ENCODE data around the gene PARP11. TPM values are rescaled to one million over a fixed set of nuclear protein-coding genes. Genes with fewer than 3 reads are reported as not detected.

PARP11 gene, protein sequence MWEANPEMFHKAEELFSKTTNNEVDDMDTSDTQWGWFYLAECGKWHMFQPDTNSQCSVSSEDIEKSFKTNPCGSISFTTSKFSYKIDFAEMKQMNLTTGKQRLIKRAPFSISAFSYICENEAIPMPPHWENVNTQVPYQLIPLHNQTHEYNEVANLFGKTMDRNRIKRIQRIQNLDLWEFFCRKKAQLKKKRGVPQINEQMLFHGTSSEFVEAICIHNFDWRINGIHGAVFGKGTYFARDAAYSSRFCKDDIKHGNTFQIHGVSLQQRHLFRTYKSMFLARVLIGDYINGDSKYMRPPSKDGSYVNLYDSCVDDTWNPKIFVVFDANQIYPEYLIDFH
- 1 to 10 TPM; 5.6 to 6.0 TPM for total RNA-seq
- long read RNA-seq, partial matches to known transcripts: 0 of 1 reads
- long read RNA-seq, other reads (novel, unspliced or antisense): 1 of 1 reads

DNA sequence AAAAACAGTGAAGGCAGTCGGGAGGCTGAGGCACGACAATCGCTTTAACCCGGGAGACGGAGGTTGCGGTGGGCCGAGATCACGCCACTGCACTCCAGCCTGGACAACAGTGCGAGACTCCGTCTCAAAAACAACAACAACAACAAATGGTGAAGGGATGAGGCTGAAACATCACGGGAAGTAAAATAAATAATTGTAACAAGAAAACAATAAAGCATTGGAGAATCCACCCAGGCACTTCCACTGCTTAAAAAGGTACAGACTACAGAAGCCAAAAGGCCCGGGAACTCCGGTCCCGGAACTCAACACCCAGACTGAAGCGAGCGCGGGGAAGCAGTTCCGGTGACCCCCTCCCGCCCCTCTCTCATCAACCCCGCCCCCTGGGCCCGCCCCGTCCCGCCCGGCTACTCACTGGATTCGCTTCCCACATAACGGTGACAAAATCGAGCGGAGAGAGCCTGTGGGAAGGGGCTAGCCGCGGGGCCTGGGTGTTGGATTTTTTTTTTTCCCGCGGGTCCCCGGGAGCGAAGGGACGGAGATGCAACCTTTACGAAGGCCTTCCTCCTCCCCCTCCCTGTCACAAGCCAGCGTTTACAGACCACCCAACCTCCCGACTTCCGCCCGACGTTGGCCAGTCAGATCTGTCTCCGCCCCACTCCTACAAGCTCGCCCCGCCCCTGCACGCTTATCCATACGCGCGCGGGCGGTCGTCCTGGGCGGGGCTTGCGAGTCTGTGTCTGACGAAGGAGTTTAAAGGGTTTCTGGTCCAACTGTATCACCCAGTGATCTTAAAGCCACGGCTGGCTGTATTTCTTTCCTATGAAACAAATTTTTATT, at the start of gene PARP11:
TSS of gene PARP11 (minus strand) at position 600 of the 837 bp plus-strand sequence. CDS start at position 430, 170 bp downstream.
- DNase-seq: peak; percentile 99
- intact Hi-C loops (cut with DNase I): no loop called here
- ATAC-seq: peak; percentile 100

DNA sequence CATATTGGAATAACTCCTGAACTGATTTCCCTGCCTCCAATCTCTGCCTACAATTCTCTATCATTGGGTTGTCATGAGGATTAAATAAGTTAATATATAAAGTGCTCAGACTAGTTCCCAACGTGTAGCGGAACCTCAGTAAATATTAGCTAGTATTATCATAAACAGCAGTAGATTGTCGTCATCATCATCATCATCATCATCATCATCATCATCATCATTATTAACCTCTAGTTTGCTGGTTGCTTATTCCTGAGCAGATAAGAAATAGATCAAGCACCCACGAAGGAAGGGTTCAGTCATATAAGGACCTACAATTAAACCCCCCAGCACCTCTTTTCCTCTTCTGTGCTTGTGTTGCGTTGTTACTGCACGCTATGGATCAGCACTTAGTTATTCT, 48.8 kb upstream of the PARP11 start:
- no peak for DNase-seq
- intact Hi-C loops (cut with DNase I): no loop called here
- ATAC-seq: no peak

DNA sequence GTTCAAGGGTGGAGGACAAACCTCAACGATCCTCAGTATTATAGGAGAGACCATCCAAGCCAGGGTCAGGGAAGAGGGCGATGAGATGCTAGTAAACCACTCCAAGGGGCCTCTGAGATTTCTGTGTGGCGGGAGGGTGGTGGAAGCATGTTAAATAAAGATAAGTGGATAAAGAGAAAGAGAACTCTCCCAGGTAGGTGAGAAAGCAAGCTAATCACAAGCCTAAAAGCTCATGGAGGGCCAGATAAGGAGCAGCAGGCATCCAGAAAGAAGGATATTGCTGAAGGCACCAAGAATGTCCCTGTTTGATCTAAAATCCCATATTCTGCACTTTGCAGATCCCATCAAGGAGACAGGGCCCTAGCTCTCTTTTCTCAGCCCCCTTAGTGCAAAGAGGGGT, 48.3 kb upstream of the PARP11 start:
- no peak for DNase-seq
- intact Hi-C loops (cut with DNase I): no loop called here
- ATAC-seq: no peak

GRCh38 chr12:3921151-3921471, 47.9 kb upstream of the PARP11 start:
- DNase-seq (no peak), ATAC-seq (no peak)
- intact Hi-C loops (cut with DNase I): no loop called here

DNA sequence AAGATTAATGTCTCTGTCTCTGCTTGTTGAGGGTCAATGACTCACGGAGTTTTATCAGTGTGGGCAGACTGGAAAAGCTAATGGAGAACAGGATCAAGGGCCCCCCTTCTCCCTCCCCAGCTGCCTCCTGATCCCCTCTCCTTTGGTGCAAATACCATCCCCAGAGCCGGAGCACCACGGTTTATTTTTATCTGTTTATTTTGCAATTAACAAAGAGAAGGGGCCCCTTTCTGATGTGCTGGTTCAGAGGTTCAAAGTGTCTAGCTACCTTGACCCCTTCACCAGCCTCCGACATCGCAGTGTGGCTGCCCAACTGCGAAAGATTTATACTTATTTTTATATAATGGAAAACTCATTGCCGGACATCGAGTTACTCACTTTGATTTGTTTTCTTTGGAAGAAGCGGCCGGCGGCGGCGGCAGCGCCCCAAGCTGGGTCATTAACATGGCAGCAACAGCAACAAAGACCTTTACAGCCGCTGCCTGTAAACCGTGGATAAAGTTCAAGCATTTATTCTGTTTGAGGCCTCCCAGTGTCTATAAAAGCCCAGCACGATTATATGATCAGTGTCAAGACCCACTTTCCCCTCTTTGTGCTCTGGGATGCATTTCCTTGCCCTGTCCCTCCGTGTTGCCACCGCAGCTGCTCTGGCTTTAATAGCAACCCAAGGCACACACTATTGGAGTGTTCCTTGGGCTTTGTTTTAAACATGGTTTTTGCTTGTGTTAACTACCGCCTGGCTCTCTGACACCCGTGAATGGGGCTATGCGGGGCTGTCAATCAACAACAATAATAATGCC, 47.4 kb upstream of the PARP11 start:
- intact Hi-C loops (cut with DNase I): no loop called here
- ATAC-seq (no peak), DNase-seq (no peak)

DNA sequence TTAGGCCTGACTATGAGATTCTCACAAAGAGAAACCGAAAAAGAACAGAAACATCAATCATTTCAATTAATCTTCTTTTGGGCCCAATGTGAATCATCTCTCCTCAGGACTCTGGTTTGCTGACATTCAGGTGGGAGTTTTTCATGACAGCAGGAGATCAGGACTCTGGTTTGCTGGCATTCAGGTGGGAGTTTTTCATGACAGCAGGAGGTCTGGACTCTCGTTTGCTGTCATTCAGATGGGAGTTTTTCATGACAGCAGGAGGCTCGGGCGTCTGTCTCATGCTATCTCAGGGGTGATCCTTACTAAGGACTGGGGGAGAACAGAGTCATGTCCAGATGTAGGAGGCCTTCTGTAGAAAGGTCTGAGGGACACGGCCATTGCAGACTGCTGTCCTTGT, 40.1 kb upstream of the PARP11 start:
- DNase-seq: no peak
- intact Hi-C loops (cut with DNase I): no loop called here
- no peak for ATAC-seq

GRCh38 chr12:3912863-3913262, 39.7 kb upstream of the PARP11 start:
- DNase-seq (no peak), ATAC-seq (no peak)
- intact Hi-C loops (cut with DNase I): no loop called here

DNA sequence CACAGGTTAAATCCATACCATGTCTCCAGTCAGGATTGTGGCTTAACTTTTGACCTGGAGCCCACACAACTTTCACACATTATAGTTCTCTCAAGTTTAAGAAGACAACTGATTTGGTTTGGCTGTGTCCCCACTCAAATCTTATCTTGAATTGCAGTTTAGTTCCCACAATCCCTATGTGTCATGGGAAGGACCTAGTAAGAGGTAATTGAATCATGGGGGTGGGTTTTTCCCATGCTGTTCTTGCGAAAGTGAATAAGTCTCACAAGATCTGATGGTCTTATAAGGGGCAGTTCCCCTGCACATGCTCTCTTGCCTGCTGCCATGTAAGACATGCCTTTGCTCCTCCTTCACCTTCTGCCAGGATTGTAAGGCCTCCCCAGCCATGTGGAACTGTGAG, 38.2 kb upstream of the PARP11 start:
- no peak for DNase-seq
- ATAC-seq: no peak
- intact Hi-C loops (cut with DNase I): no loop called here

- intact Hi-C loops (cut with DNase I): no loop called here
- DNase-seq: no peak
- ATAC-seq: no peak
Measured at GRCh38 chr12:3905664-3906063, 32.5 kb upstream of the PARP11 start.

DNA sequence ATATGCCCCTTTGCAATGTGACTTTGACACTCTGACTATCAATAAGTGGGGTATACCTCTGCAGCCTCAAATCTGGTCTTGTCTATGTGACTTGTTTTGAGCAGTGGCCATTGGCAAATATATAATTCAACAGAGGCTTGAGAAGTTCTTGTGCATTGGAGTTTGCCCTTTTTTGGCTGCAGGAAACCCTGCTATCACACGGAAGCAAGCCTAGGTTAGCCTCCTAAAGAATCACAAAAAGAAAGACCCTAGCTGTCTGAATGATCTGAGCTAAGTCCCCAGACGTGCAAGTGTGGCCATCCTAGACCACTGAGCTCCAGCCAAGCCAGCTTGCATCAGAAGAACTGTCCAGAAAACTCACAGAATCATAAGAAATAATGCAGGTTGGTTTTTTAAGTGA, 31.8 kb upstream of the PARP11 start:
- ATAC-seq (no peak), DNase-seq (no peak)
- intact Hi-C loops (cut with DNase I): no loop called here

DNA sequence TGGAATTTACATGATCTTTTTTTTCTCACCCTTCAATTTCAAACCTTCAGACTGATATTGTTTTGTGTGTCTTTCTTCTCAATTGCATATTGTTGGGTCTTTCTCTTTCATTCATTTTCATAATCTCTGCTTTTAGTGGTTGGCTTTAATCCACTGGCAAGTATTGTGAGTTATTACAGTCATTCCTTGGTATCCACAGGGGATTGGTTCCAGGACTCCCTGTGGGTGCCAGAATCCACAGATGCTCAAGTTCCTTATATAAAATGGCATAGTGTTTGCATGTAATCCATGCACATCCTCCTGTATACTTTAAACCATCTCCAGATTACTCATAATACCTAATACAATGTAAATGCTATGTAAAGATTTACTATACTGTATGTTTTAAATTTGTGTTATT, 29.7 kb upstream of the PARP11 start:
- intact Hi-C loops (cut with DNase I): no loop called here
- DNase-seq: no peak
- no peak for ATAC-seq

GRCh38 chr12:3901116-3901515, 27.9 kb upstream of the PARP11 start:
- DNase-seq (no peak), ATAC-seq (no peak)
- intact Hi-C loops (cut with DNase I): no loop called here

- ATAC-seq (no peak), DNase-seq (no peak)
- intact Hi-C loops (cut with DNase I): loop anchor here in 1 of 2 donors (10.0 kb wide), 1 partner anchor 136 kb away; no protein-coding TSS in a partner anchor
Measured at GRCh38 chr12:3898756-3899155, 25.6 kb upstream of the PARP11 start.

GRCh38 chr12:3897371-3897971, 24.3 kb upstream of the PARP11 start:
- intact Hi-C loops (cut with DNase I): loop anchor here in 1 of 2 donors (10.0 kb wide), 1 partner anchor 137 kb away; no protein-coding TSS in a partner anchor

GRCh38 chr12:3896801-3897351, 23.7 kb upstream of the PARP11 start:
- intact Hi-C loops (cut with DNase I): loop anchor here in 1 of 2 donors (10.0 kb wide), 1 partner anchor 138 kb away; no protein-coding TSS in a partner anchor
- peak in 1 of 2 donors; percentile 85 for ATAC-seq
- DNase-seq: no peak

More at GRCh38 chr12:3897371-3897971, 24.3 kb upstream of the PARP11 start:
- no peak for DNase-seq
- ATAC-seq: no peak

- ATAC-seq (no peak), DNase-seq (no peak)
- intact Hi-C loops (cut with DNase I): loop anchor here in 1 of 2 donors (10.0 kb wide), 1 partner anchor 138 kb away; no protein-coding TSS in a partner anchor
Measured at GRCh38 chr12:3896356-3896755, 23.2 kb upstream of the PARP11 start.

DNA sequence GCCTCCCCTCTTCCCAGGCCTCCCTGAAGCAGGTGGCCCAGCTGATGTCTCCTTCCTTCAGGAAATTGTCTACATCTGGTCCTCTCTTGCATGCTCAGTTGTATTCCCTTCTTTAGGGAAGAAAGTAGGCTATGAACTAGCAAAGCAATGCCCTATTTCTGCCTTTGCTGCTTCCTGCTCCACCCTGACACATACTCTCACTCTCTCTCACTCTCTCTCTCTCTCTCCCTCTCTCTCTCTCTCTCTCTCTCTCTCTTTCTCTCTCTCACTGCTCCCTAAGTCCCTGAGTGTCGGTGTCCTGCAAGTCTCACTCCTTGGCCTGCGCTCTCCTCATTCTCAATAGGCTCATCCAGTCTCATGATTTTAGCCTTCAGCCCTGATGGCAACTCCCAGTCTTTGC, 19.4 kb upstream of the PARP11 start:
- intact Hi-C loops (cut with DNase I): loop anchor here in 1 of 2 donors (10.0 kb wide), 1 partner anchor 142 kb away; no protein-coding TSS in a partner anchor
- DNase-seq (no peak), ATAC-seq (no peak)

- ATAC-seq: no peak
- DNase-seq: no peak
- intact Hi-C loops (cut with DNase I): loop anchor here in 1 of 2 donors (10.0 kb wide), 1 partner anchor 144 kb away; no protein-coding TSS in a partner anchor
Measured at GRCh38 chr12:3891201-3891600, 18.0 kb upstream of the PARP11 start.

Data from left cardiac atrium (tissue), 4 donors.